Right lobe of liver (tissue), 6 donors: Measurements from ENCODE around the gene DDX54. TPM values are rescaled to one million over a fixed set of nuclear protein-coding genes. Genes with fewer than 3 reads are reported as not detected.

Experiments
- ATAC-seq, 4 donors: fragments of 200-7000 bp; cut with Tn5 transposase; one replicate each; pipeline ENCODE4 v1.9.1; 2020; ENCODE audit warnings: mild to moderate bottlenecking in 4 of 4, moderate library complexity in 4 of 4
- DNase-seq, 3 donors: peaks; one replicate each; pipeline ENCODE4 v3.0.0-alpha.2; 2020
- H3K27ac ChIP-seq, 3 donors: fragments of 200-600 bp; one replicate each; pipeline ENCODE4 v1.8.0; 2022
- H3K27me3 ChIP-seq, 2 donors: fragments of 200-600 bp; one replicate each; pipeline ENCODE4 v1.8.0; 2022
- H3K36me3 ChIP-seq, 4 donors: fragments of 200-600 bp; sonication (generic) in 1 of 4; one replicate each; pipeline versions ENCODE4 v1.5.1 to v1.8.0; 2017 to 2022; ENCODE audit warnings: control low read depth in 1 of 4
- H3K4me1 ChIP-seq, 4 donors: fragments of 200-600 bp; sonication (generic) in 1 of 4; one replicate each; pipeline versions ENCODE4 v1.5.1 to v1.8.0; 2017 to 2022; ENCODE audit warnings: control low read depth in 1 of 4
- H3K4me3 ChIP-seq, 3 donors: fragments of 200-600 bp; one replicate each; pipeline ENCODE4 v1.8.0; 2022
- H3K9me3 ChIP-seq, 4 donors: fragments of 200-600 bp; sonication (generic) in 1 of 4; one replicate each; pipeline versions ENCODE4 v1.5.1 to v1.8.0; 2017 to 2022; ENCODE audit warnings: control low read depth in 1 of 4
- CTCF ChIP-seq, 4 donors: fragments of 200-600 bp in 3 of 4; fragments of 450-650 bp in 1 of 4; IDR thresholded peaks; one replicate each; pipeline versions ENCODE4 v1.5.1 to v1.8.0; 2016 to 2022; ENCODE audit warnings: antibody characterized with exemption in 4 of 4, mild to moderate bottlenecking in 2 of 4
- POLR2A ChIP-seq: fragments of 450-650 bp; IDR thresholded peaks from one replicate; pipeline ENCODE4 v1.6.1; 2017; ENCODE audit warnings: antibody characterized with exemption, mild to moderate bottlenecking
- WGBS: methylation state at CpG from one replicate; pipeline ENCODE4 v1.1.6; 2018; ENCODE audit warnings: low coverage, low lambda C conversion rate; ENCODE audit not compliant: insufficient coverage; ENCODE audit errors: missing lambda C conversion rate; 5-methylcytosine and 5-hydroxymethylcytosine counted together
- intact Hi-C, 2 donors: fragments of 100-400 bp; cut with DNase I; formaldehyde crosslinking; loops; one replicate each; pipeline versions ENCODE4 v1.11.2 to v1.14.1; 2022
- total RNA-seq, 6 experiments: library from RNA; depleted of rRNA in 2 of 6; stranded (reverse); fragments of >200 nt in 2 of 6; fragmentation: NEBNext Ultra II Directional in 3 of 6; extraction: Animal tissue kit (Norgen Biotek cat#: 25700) in 3 of 6; gene quantifications; one replicate each; pipeline versions ENCODE4 v1.1.0 to v1.2.4, GENCODE V29; 2016 to 2023
- donor health status: DM: no; HTN: yes; CAD: no.
- donor health status: DM: no; HTN: no; CAD: no.
- donor health status: DM: no; HTN: no; CAD: no.
- donor health status: DM: no; HTN: yes; CAD: no.
- donor health status: DM: no; HTN: yes; CAD: no.

Gene DDX54
- total RNA-seq, 6 experiments from 2014 or later, result 22.8 to 43.8 (median 31.1) TPM

- 28% methylated on average over 8 of the region's 9 CpGs for WGBS
- Histone ChIP-seq H3K4me1 (no peaks in the 10 kb centered on the region), H3K27me3 (no peaks in the 10 kb centered on the region), H3K4me3 (no peak overlapping the region), H3K36me3 (no peaks in the 10 kb centered on the region), H3K9me3 (no peaks in the 10 kb centered on the region), H3K27ac (no peak overlapping the region)
- DNase-seq (peak in 1 of 3 donors; percentile 16), ATAC-seq (no peak)
- intact Hi-C loops, result no loop called here
- no peak for TF ChIP-seq CTCF (IDR thresholded peaks at IDR 0.05)
- TF ChIP-seq POLR2A, result no peak
Observed at GRCh38 chr12:113128802-113129663, 56.2 kb downstream of the DDX54 start.

DNA sequence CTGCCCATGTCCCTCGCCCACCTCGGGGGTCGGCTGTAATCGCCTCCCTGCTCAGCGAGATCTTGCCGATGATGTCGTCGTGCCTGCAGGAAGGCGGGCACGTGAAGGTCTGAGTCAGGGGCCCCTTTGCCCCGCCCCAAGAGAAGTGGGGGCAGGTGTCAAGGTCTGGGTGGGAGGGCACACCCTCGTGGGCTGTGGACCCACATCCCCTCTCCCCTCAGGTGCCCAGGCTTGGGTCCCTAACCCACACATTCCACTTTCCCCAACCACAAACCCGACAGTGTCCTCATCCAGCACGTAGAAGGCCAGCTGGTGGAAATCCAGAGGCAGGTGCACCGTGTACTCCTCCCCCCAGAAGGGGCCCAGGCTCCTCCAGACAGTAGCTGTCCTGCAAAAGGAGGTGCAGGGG, 57.5 kb downstream of the DDX54 start:
- Histone ChIP-seq H3K4me1 (no peaks in the 10 kb centered on the region), H3K27ac (no peak overlapping the region), H3K9me3 (no peaks in the 10 kb centered on the region), H3K27me3 (no peaks in the 10 kb centered on the region), H3K36me3 (no peaks in the 10 kb centered on the region), H3K4me3 (no peak overlapping the region)
- intact Hi-C loops, result no loop called here
- WGBS, result no CpG with 5 or more reads among the region's 15 CpGs
- TF ChIP-seq POLR2A (no peak), CTCF (IDR thresholded peaks at IDR 0.05) (no peak)
- DNase-seq (no peak), ATAC-seq (no peak)

- intact Hi-C loops, result no loop called here
- H3K4me1 ChIP-seq, result no peaks in the 10 kb centered on the region
- no peak for ATAC-seq
- TF ChIP-seq POLR2A (no peak), CTCF (IDR thresholded peaks at IDR 0.05) (no peak)
- DNase-seq, result no peak
- WGBS, result 84% methylated on average over 2 of the region's 3 CpGs
- no peaks in the 10 kb centered on the region for H3K27me3 ChIP-seq
- no peak overlapping the region for H3K4me3 ChIP-seq
- H3K27ac ChIP-seq, result no peak overlapping the region
- H3K9me3 ChIP-seq, result no peaks in the 10 kb centered on the region
- no peaks in the 10 kb centered on the region for H3K36me3 ChIP-seq
Observed at GRCh38 chr12:113120670-113121370, 64.5 kb downstream of the DDX54 start.

GRCh38 chr12:113119980-113120669, 65.2 kb downstream of the DDX54 start:
- DNase-seq, result no peak

More at GRCh38 chr12:113119980-113120669, 65.2 kb downstream of the DDX54 start:
- no peaks in the 10 kb centered on the region for H3K9me3 ChIP-seq
- no peaks in the 10 kb centered on the region for H3K27me3 ChIP-seq
- H3K4me1 ChIP-seq, result no peaks in the 10 kb centered on the region
- ATAC-seq, result no peak
- 23% methylated on average over 3 of the region's 4 CpGs for WGBS
- intact Hi-C loops, result no loop called here
- no peaks in the 10 kb centered on the region for H3K36me3 ChIP-seq
- TF ChIP-seq CTCF (IDR thresholded peaks at IDR 0.05), result no peak
- TF ChIP-seq POLR2A, result no peak
- no peak overlapping the region for H3K27ac ChIP-seq
- H3K4me3 ChIP-seq, result no peak overlapping the region
